Measurements from ENCODE around the gene KIAA0319L.
A peak's percentile ranks its signal among the peaks of the same experiment; 100 is the strongest.
"Not testable (repeated sequence)": the region's sequence is repeated elsewhere in the genome, so short reads cannot be mapped to it uniquely, and the experiment has no call there.

KIAA0319L gene

GRCh38 chr1:35581621-35582020 is 24.4 kb upstream of the KIAA0319L start:
- not testable (repeated sequence) for DNase-seq (ENCODE audit: low read depth in 2 of 2)

- no peak for DNase-seq (ENCODE audit: low read depth in 2 of 2)
Measured at GRCh38 chr1:35580949-35581388, 23.8 kb upstream of the KIAA0319L start.

GRCh38 chr1:35577071-35577998 is 20.1 kb upstream of the KIAA0319L start:
- peak; percentile 28 to 42 for DNase-seq (ENCODE audit: low read depth in 2 of 2)

- DNase-seq (ENCODE audit: low read depth in 2 of 2): not testable (repeated sequence)
Measured at GRCh38 chr1:35576766-35577070, 19.5 kb upstream of the KIAA0319L start.

GRCh38 chr1:35576061-35576765 is 19.0 kb upstream of the KIAA0319L start:
- DNase-seq (ENCODE audit: low read depth in 2 of 2): no peak

- no peak for DNase-seq (ENCODE audit: low read depth in 2 of 2)
Measured at GRCh38 chr1:35575416-35575958, 18.3 kb upstream of the KIAA0319L start.

- DNase-seq (ENCODE audit: low read depth in 2 of 2): no peak
Measured at GRCh38 chr1:35574655-35575415, 17.6 kb upstream of the KIAA0319L start.

- no peak for DNase-seq (ENCODE audit: low read depth in 2 of 2)
Measured at GRCh38 chr1:35574125-35574654, 17.0 kb upstream of the KIAA0319L start.

GRCh38 chr1:35573198-35574124 is 16.3 kb upstream of the KIAA0319L start, which contains the start of gene TFAP2E:
Gene TFAP2E (plus strand): TSS chr1:35573314. CDS start chr1:35573578, 264 bp downstream.
- DNase-seq (ENCODE audit: low read depth in 2 of 2): no peak

GRCh38 chr1:35572296-35572695 is 15.1 kb upstream of the KIAA0319L start:
- no peak for DNase-seq (ENCODE audit: low read depth in 2 of 2)

GRCh38 chr1:35571263-35571662 is 14.1 kb upstream of the KIAA0319L start:
- DNase-seq (ENCODE audit: low read depth in 2 of 2): no peak

- DNase-seq (ENCODE audit: low read depth in 2 of 2): no peak
Measured at GRCh38 chr1:35570589-35571137, 13.5 kb upstream of the KIAA0319L start.

- DNase-seq (ENCODE audit: low read depth in 2 of 2): no peak
Measured at GRCh38 chr1:35569936-35570335, 12.7 kb upstream of the KIAA0319L start.

- DNase-seq (ENCODE audit: low read depth in 2 of 2): no peak
Measured at GRCh38 chr1:35568975-35569395, 11.8 kb upstream of the KIAA0319L start.

GRCh38 chr1:35567947-35568558 is 10.8 kb upstream of the KIAA0319L start:
- no peak for DNase-seq (ENCODE audit: low read depth in 2 of 2)

GRCh38 chr1:35565742-35566133 is 8.5 kb upstream of the KIAA0319L start:
- DNase-seq (ENCODE audit: low read depth in 2 of 2): no peak

- DNase-seq (ENCODE audit: low read depth in 2 of 2): no peak
Measured at GRCh38 chr1:35564884-35565741, 7.9 kb upstream of the KIAA0319L start.

- peak in 1 of 2 donors; percentile 62 for DNase-seq (ENCODE audit: low read depth in 2 of 2)
Measured at GRCh38 chr1:35564037-35564883, 7.1 kb upstream of the KIAA0319L start.

All from stimulated activated CD8-positive, alpha-beta memory T cell treated with anti-CD3 and anti-CD28 coated beads, Interleukin-15, amount 100 ng/mL, for 4 hours (primary cell).